Measurements from ENCODE around the gene GLI3.

GLI3 gene

GRCh38 chr7:42238709-42239366 is 1.8 kb upstream of the GLI3 start:
- Histone ChIP-seq H4K20me1 (ENCODE audit: insufficient read depth, low read length, poor library complexity, severe bottlenecking) (no peaks in the 10 kb centered on the region), H3K36me3 (ENCODE audit: insufficient read depth, low read length) (no peaks in the 10 kb centered on the region), H3K4me1 (ENCODE audit: insufficient read depth, low read length, poor library complexity, severe bottlenecking) (no peaks in the 10 kb centered on the region), H3K27me3 (ENCODE audit: insufficient read depth, low read length, poor library complexity, severe bottlenecking) (no peaks in the 10 kb centered on the region), H3K4me3 (ENCODE audit: low read length, poor library complexity, severe bottlenecking) (no peak overlapping the region), H3K9me2 (replicated peaks; ENCODE audit: low read depth, low read length) (no peaks in the 10 kb centered on the region), H3K4me2 (ENCODE audit: low read depth, low read length, poor library complexity, severe bottlenecking) (no peak overlapping the region), H2AFZ (ENCODE audit: low read length) (no peak overlapping the region), H3K79me2 (ENCODE audit: insufficient read depth, low read length) (no peaks in the 10 kb centered on the region), H3F3A (ENCODE audit: low read depth) (no peaks in the 10 kb centered on the region), H3K9me3 (ENCODE audit: insufficient read depth, low read depth, low read length) (no peaks in the 10 kb centered on the region), H3K9ac (ENCODE audit: low read depth, low read length, poor library complexity, severe bottlenecking) (no peak overlapping the region)
- no peak for TF ChIP-seq CTCF (conservative IDR thresholded peaks at IDR 0.05; ENCODE audit: low read length)
- no peak for TF ChIP-seq EZH2phosphoT487 (IDR thresholded peaks at IDR 0.05; ENCODE audit: borderline replicate concordance)

- peak overlapping the region; percentile 66 for H3K4me2 ChIP-seq (ENCODE audit: low read depth, low read length, poor library complexity, severe bottlenecking)
- peak overlapping the region; percentile 68 for H3K9ac ChIP-seq (ENCODE audit: low read depth, low read length, poor library complexity, severe bottlenecking)
- H4K20me1 ChIP-seq (ENCODE audit: insufficient read depth, low read length, poor library complexity, severe bottlenecking), result no peaks in the 10 kb centered on the region
- no peaks in the 10 kb centered on the region for H3K36me3 ChIP-seq (ENCODE audit: insufficient read depth, low read length)
- no peaks in the 10 kb centered on the region for H3K27me3 ChIP-seq (ENCODE audit: insufficient read depth, low read length, poor library complexity, severe bottlenecking)
- no peaks in the 10 kb centered on the region for H3K9me2 ChIP-seq (replicated peaks; ENCODE audit: low read depth, low read length)
- peak overlapping the region; percentile 75 for H3K4me3 ChIP-seq (ENCODE audit: low read length, poor library complexity, severe bottlenecking)
- H3K9me3 ChIP-seq (ENCODE audit: insufficient read depth, low read depth, low read length), result no peaks in the 10 kb centered on the region
- H2AFZ ChIP-seq (ENCODE audit: low read length), result peak overlapping the region; percentile 82
- H3F3A ChIP-seq (ENCODE audit: low read depth), result no peaks in the 10 kb centered on the region
- TF ChIP-seq EZH2phosphoT487 (IDR thresholded peaks at IDR 0.05; ENCODE audit: borderline replicate concordance), result no peak
- no peak for TF ChIP-seq CTCF (conservative IDR thresholded peaks at IDR 0.05; ENCODE audit: low read length)
- no peaks in the 10 kb centered on the region for H3K79me2 ChIP-seq (ENCODE audit: insufficient read depth, low read length)
- peaks cover 8% of the 10 kb centered on the region for H3K4me1 ChIP-seq (ENCODE audit: insufficient read depth, low read length, poor library complexity, severe bottlenecking)
These were observed 967 bp upstream of the GLI3 start for GRCh38 chr7:42237811-42238541.

GRCh38 chr7:42236266-42236975 is 588 bp downstream of the GLI3 start:
- H3F3A ChIP-seq (ENCODE audit: low read depth), result no peaks in the 10 kb centered on the region
- no peak overlapping the region for H3K4me2 ChIP-seq (ENCODE audit: low read depth, low read length, poor library complexity, severe bottlenecking)
- H3K27me3 ChIP-seq (ENCODE audit: insufficient read depth, low read length, poor library complexity, severe bottlenecking), result no peaks in the 10 kb centered on the region
- H3K9me2 ChIP-seq (replicated peaks; ENCODE audit: low read depth, low read length), result no peaks in the 10 kb centered on the region
- no peak overlapping the region for H2AFZ ChIP-seq (ENCODE audit: low read length)
- TF ChIP-seq CTCF (conservative IDR thresholded peaks at IDR 0.05; ENCODE audit: low read length) (no peak), EZH2phosphoT487 (IDR thresholded peaks at IDR 0.05; ENCODE audit: borderline replicate concordance) (no peak)
- H3K4me3 ChIP-seq (ENCODE audit: low read length, poor library complexity, severe bottlenecking), result no peak overlapping the region
- no peak overlapping the region for H3K9ac ChIP-seq (ENCODE audit: low read depth, low read length, poor library complexity, severe bottlenecking)
- no peaks in the 10 kb centered on the region for H3K36me3 ChIP-seq (ENCODE audit: insufficient read depth, low read length)
- no peaks in the 10 kb centered on the region for H3K79me2 ChIP-seq (ENCODE audit: insufficient read depth, low read length)
- no peaks in the 10 kb centered on the region for H4K20me1 ChIP-seq (ENCODE audit: insufficient read depth, low read length, poor library complexity, severe bottlenecking)
- peaks cover 23% of the 10 kb centered on the region for H3K4me1 ChIP-seq (ENCODE audit: insufficient read depth, low read length, poor library complexity, severe bottlenecking)
- H3K9me3 ChIP-seq (ENCODE audit: insufficient read depth, low read depth, low read length), result no peaks in the 10 kb centered on the region

All from Loucy (cell line).